ENCODE measurements around the gene IER2. TPM values are rescaled to one million over a fixed set of nuclear protein-coding genes. Genes with fewer than 3 reads are reported as not detected.

Gene IER2
- total and polyA plus RNA-seq, 8 donors: 32.4 to 179 (median 41.1) TPM

- WGBS, 2 donors: 7 to 9% methylated on average over 36 to 47 of the region's 47 CpGs
- no peaks in the 10 kb centered on the region for H3K36me3 ChIP-seq
- H3K4me1 ChIP-seq: peaks cover 0 to 7% (median 0%) of the 10 kb centered on the region in 3 donors
- FAIRE-seq (no peak), ATAC-seq (peak; percentile 33 to 64 (median 57)), DNase-seq (peak in 3 of 6 donors; percentile 65 to 81 (median 77))
- intact Hi-C loops (cut with DNase I): loop anchor here in 1 of 3 donors (10.0 kb wide), 1 partner anchor 132 kb away; no protein-coding TSS in a partner anchor
- H3K4me3 ChIP-seq: peak within 1 kb of the TSS; percentile 3 to 37 (median 15)
- no peaks in the 10 kb centered on the region for H3K27me3 ChIP-seq
- TF ChIP-seq CTCF (IDR thresholded peaks at IDR 0.05): no peak
- H3K27ac ChIP-seq: peak within 1 kb of the TSS in 3 of 4 donors; percentile 29 to 65 (median 63)
- H3K9me3 ChIP-seq: no peaks in the 10 kb centered on the region
These were observed 47.3 kb upstream of the IER2 start, which contains the start of gene LYL1 for GRCh38 chr19:13102666-13103580. TSS of gene LYL1 (minus strand) at chr19:13102858. CDS start at chr19:13101171, 1,687 bp downstream.

- Histone ChIP-seq H3K27ac (peak overlapping the region in 2 of 4 donors; percentile 54 to 63), H3K27me3 (no peaks in the 10 kb centered on the region), H3K9me3 (no peaks in the 10 kb centered on the region), H3K4me1 (peaks cover 0 to 7% (median 0%) of the 10 kb centered on the region in 3 donors), H3K36me3 (no peaks in the 10 kb centered on the region), H3K4me3 (no peak overlapping the region)
- no peak for DNase-seq
- TF ChIP-seq CTCF (IDR thresholded peaks at IDR 0.05): no peak
- intact Hi-C loops (cut with DNase I): loop anchor here in 1 of 3 donors (10.0 kb wide), 1 partner anchor 131 kb away; no protein-coding TSS in a partner anchor
- no peak for FAIRE-seq
- 77 to 83% methylated on average over 11 to 13 of the region's 13 CpGs for WGBS, 2 donors
- no peak for ATAC-seq
These were observed 46.4 kb upstream of the IER2 start for GRCh38 chr19:13103581-13104359.

- H3K9me3 ChIP-seq: no peaks in the 10 kb centered on the region
- H3K36me3 ChIP-seq: no peaks in the 10 kb centered on the region
- H3K4me3 ChIP-seq: peak overlapping the region in 1 of 4 donors; percentile 11
- peak overlapping the region in 2 of 4 donors; percentile 8 to 54 for H3K27ac ChIP-seq
- FAIRE-seq (no peak), DNase-seq (peak in 2 of 6 donors; percentile 47 to 71), ATAC-seq (peak in 3 of 4 donors; percentile 13 to 39 (median 13))
- TF ChIP-seq CTCF (IDR thresholded peaks at IDR 0.05): peak in 3 of 4 donors; percentile 24 to 47 (median 24)
- H3K4me1 ChIP-seq: peaks cover 0 to 7% (median 0%) of the 10 kb centered on the region in 3 donors
- 46 to 54% methylated on average over 29 to 33 of the region's 33 CpGs for WGBS, 2 donors
- H3K27me3 ChIP-seq: no peaks in the 10 kb centered on the region
- intact Hi-C loops (cut with DNase I): loop anchor here in 1 of 3 donors (10.0 kb wide), 1 partner anchor 130 kb away; no protein-coding TSS in a partner anchor
These were observed 45.8 kb upstream of the IER2 start for GRCh38 chr19:13104360-13104847.

GRCh38 chr19:13104848-13105711 lies 45.1 kb upstream of the IER2 start:
- H3K27me3 ChIP-seq: no peaks in the 10 kb centered on the region
- ATAC-seq: peak in 2 of 4 donors; percentile 3
- no peak for TF ChIP-seq CTCF (IDR thresholded peaks at IDR 0.05)
- 81 to 84% methylated on average over 28 to 29 of the region's 29 CpGs for WGBS, 2 donors
- no peak for FAIRE-seq
- H3K36me3 ChIP-seq: no peaks in the 10 kb centered on the region
- H3K27ac ChIP-seq: peak overlapping the region in 2 of 4 donors; percentile 22 to 54
- peak overlapping the region in 1 of 4 donors; percentile 11 for H3K4me3 ChIP-seq
- no peaks in the 10 kb centered on the region for H3K9me3 ChIP-seq
- intact Hi-C loops (cut with DNase I): loop anchor here in 1 of 3 donors (10.0 kb wide), 1 partner anchor 130 kb away; no protein-coding TSS in a partner anchor
- peaks cover 0 to 7% (median 0%) of the 10 kb centered on the region in 3 donors for H3K4me1 ChIP-seq
- peak in 1 of 6 donors; percentile 56 for DNase-seq

All from pancreas (tissue), 10 donors.